GM15510 (cell line): ENCODE data around the gene ADAMTS9.

Experiments used
- POLR2A ChIP-seq: IDR thresholded peaks from 3 replicates; pipeline ENCODE4 v1.6.1; 2011; ENCODE audit warnings: borderline replicate concordance; ENCODE audit not compliant: insufficient read length; ENCODE audit errors: extremely low read depth

Gene ADAMTS9

DNA sequence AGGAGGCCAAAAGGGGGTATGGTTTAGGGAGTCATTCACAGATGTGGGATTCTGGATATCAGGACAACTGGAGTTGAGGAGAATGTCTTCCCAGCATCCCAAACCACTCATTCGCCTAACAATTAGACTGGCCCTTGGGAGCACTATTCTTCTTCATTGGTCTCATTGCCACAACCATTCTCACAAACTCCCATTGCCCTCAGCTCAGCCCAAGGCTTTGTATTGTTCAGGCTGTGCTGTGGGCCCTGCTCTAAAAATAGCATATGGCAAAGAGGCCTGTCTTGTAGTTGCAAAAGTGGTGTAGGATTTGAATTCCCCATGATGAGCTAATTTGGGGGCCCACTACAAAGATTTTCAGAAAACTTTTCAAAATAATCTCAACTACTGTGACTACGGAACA, 6.3 kb upstream of the ADAMTS9 start:
- TF ChIP-seq POLR2A = no peak

DNA sequence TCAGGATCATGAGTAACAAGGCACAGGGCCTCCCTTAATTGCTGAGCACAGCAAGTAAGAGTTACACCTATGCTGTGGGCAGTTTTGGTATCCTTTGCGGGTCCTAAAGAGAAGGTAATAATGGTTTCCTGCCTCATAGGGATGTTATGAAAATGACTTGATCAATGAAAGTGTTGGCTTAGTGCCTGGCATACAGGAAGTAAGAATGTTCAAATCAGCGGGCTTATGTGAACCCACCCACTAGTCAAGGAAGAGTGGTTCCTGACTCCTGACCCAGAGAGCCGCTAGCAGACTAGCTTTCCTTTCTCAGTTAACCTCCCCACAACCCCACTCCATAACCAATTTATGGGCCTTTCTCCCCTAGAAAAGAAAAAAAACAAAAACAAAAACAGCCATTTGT, 5.2 kb upstream of the ADAMTS9 start:
- no peak for TF ChIP-seq POLR2A

DNA sequence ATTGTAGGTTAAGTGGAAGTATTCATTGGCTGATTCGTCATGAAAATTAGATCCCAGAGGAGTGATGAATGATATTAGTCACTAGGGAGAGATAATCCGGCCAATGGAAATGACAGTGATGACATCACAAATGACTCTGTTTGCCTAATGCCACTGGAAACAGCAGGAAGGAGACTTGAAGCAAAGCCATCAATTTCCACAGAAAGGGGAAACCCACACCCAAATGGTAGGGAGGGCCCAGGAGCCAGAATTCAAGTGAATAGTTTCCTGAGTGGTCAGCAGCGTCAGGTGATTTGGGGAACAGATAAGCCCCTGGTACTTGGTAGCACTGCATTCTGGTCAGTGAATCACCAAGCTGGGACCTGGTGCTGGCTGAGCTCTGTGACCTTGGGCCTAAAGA, 3.3 kb upstream of the ADAMTS9 start:
- TF ChIP-seq POLR2A = no peak

DNA sequence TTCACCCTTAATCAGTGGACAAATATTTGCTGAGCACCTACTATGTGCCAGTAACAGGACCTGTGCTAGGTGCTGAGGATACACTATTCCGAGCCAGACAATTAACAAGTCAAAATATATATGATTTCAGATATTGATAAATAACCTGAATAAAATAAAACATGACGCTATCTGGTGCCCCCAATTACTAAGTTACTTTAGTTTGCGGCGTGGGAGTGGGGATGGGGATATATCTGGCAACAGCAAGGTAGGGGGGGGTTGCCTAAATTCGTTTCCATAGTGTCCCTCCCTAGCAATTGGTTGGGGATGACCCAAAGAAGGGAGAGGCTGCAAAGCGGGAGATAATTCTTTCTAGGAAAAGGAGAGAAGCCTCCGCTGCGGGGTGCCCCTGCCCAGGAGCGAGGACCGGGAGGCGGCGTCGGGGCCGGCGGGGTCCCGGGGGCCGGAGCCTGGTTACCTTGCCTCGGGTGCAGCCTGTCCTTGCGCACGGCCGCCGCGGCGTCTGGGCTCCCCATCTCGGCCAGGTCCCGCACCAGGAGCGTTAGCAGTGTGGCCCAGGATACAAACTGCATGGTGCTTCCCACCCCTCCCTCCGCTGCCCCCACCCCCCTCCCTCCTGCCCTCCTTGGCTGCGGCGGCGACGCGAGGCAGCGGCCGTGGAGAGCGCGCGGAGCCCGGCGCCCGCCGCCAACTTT, 567 bp downstream of the ADAMTS9 start:
- TF ChIP-seq POLR2A = no peak

DNA sequence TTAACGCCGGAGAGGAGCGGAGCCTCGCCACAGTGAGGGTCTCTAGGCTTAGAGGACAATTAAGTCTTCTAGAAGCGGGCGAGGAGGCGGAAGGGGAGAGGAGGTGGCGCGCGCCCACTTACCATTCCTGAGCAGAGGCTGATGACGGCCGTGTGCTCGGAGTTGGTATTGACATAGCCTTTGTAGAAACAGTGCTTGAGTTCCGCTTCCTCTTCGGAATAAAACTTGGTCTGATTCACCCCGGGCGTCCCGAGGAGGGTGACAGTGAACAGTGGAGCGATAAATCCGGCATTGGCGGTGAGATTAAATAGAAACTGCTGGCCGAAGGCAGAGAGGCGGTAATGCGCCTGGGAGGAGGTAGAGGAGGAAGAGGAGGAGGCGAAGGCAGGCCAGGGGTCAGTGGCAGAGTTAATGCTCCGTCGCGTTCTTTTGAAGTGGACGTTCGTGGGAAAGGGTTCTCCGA, 1.3 kb downstream of the ADAMTS9 start:
- TF ChIP-seq POLR2A = no peak

GRCh38 chr3:64685800-64686445, 1.9 kb downstream of the ADAMTS9 start:
- TF ChIP-seq POLR2A = no peak

DNA sequence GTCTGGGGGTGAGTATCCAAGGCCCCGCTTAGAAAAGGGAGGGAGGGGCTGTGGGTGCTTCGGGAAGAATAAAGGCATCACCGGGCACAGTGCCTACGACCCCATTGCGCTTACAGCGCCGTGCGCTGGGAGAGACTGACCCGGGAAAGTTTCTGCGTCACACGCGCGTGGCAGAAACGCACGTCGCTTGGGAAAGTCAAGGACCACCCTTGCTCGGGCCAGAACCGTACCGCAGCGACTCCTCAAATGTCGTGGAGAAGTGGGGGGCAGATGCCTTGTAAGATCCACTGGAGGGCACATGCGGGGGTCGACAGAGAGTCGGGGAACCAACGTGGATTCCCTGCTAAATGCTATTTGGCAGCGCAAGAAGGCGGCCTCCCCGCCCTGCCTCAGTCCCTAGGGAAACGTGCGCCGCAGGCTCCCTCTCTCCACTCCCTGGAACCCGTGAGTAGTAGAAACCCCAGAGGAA, 2.4 kb downstream of the ADAMTS9 start:
- no peak for TF ChIP-seq POLR2A

- no peak for TF ChIP-seq POLR2A
Measured at GRCh38 chr3:64684715-64685261, 3.0 kb downstream of the ADAMTS9 start.

GRCh38 chr3:64681827-64682226, 6.0 kb downstream of the ADAMTS9 start:
- no peak for TF ChIP-seq POLR2A

DNA sequence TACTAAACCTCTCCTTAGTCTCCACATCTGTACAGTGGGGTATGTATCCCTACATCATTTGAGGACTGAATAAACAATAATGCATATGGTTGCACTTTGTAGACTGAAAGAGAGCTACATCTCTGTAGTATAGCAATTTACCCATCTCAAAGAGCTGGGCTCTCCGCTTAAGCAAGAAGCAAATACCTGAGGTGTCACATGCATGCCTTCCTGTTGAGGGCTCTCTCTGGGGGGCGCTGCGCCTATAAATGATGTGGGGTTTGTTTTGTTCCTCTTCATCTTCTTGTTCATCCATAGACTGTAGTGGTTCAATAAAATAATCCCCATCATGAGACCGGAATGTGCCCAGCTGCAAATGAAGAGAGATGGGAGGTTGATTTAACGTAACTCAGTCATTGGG, 6.8 kb downstream of the ADAMTS9 start:
- TF ChIP-seq POLR2A = no peak

GRCh38 chr3:64680334-64680733, 7.5 kb downstream of the ADAMTS9 start:
- no peak for TF ChIP-seq POLR2A

DNA sequence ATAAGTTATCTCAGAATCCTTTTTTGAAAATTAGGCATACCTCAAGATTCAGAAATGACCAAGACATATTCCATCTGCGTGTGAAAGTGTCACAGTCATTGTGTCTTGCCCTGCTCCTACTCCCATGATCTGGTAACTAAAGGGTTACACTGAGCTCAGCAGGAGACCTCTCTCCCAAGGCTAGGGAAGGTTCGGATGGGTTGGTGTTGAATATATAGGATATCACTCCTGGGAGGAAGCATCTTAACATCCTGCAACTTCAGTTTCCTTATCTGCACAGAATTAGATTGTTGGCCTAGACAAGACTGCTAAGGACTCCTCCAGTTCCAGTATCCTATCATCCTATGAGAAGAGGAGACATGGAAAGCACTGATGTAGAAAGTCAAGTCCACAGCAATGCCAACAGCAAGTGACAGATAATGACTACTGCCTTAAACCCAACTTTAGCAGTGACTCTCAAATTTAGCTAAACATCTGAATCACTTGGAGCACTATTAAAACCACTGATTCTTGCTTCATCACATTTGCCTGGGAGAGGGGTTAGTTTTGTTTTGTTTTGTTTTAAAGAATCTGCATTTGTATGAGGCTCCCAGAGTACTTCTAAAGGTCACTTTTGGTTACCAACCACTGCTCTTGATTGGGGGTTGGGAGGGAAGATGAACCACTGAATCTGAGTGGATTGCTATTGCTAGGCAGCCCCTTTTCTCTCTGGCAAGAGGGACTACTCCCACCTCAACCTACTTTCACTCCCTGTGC, 9.7 kb downstream of the ADAMTS9 start:
- TF ChIP-seq POLR2A = no peak

DNA sequence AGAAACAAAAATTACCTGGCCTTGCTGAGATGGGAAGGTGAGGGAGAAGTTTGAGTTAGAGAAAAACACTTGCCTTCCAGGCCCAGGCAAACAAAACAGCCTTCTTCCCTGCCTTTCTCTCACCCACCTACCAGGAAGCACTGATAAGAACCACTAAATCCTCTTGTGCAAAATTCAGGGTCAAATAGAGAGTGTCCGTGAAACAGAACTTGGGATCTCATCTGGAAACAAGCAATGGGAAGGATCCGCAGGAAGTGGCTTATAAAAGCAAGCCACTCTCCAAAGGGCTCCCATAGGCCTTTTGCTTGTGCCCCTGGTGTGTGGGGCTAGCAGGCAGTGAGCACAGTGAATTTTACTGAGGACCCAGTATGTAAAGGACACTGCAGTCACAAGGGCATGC, 11.0 kb downstream of the ADAMTS9 start:
- no peak for TF ChIP-seq POLR2A

GRCh38 chr3:64675687-64676247, 12.0 kb downstream of the ADAMTS9 start:
- TF ChIP-seq POLR2A = no peak

- TF ChIP-seq POLR2A = no peak
Measured at GRCh38 chr3:64674591-64675076, 13.2 kb downstream of the ADAMTS9 start.
